ENCODE results near the gene RBM10. TPM values are rescaled to one million over a fixed set of nuclear protein-coding genes. Genes with fewer than 3 reads are reported as not detected.

Gene RBM10
- total RNA-seq, 1 experiment from 2014 or later = 47.2 TPM

DNA sequence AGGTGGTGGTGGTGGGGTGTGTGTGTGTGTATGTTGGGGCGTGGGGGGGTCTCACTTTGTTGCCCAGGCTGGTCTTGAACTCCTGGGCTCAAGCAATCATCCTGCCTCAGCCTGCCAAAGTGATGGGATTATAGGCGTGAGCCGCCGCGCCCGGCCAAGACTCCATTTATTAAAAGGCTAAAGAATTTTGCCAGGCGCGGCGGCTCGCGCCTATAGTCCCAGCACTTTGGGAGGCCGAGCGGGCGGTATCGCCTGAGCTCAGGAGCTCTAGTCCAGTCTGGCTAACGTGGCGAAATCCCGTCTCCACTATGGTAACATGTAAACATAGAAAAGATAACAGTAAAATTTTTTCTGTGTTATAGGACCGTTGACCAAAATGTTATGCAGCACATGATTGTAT, 44.9 kb downstream of the RBM10 start:
- Mint-ChIP-seq H3K4me3 (ENCODE audit: low read depth, unreplicated experiment) (no peak overlapping the region), H3K27me3 (ENCODE audit: unreplicated experiment) (no peaks in the 10 kb centered on the region), H3K4me1 (ENCODE audit: low read depth, unreplicated experiment) (no peaks in the 10 kb centered on the region), H3K27ac (ENCODE audit: unreplicated experiment) (no peak overlapping the region), H3K36me3 (ENCODE audit: insufficient read depth, unreplicated experiment) (peaks cover 41% of the 10 kb centered on the region), H3K9me3 (ENCODE audit: low read depth, unreplicated experiment) (no peaks in the 10 kb centered on the region)
- CTCF ChIA-PET = interaction anchor here (1.5 kb wide), 1 partner anchor 333 kb away, joined by 5 read pairs; no protein-coding TSS in a partner anchor
- TF ChIP-seq, protein P1, sequence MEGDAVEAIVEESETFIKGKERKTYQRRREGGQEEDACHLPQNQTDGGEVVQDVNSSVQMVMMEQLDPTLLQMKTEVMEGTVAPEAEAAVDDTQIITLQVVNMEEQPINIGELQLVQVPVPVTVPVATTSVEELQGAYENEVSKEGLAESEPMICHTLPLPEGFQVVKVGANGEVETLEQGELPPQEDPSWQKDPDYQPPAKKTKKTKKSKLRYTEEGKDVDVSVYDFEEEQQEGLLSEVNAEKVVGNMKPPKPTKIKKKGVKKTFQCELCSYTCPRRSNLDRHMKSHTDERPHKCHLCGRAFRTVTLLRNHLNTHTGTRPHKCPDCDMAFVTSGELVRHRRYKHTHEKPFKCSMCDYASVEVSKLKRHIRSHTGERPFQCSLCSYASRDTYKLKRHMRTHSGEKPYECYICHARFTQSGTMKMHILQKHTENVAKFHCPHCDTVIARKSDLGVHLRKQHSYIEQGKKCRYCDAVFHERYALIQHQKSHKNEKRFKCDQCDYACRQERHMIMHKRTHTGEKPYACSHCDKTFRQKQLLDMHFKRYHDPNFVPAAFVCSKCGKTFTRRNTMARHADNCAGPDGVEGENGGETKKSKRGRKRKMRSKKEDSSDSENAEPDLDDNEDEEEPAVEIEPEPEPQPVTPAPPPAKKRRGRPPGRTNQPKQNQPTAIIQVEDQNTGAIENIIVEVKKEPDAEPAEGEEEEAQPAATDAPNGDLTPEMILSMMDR (IDR thresholded peaks at IDR 0.05; ENCODE audit: unreplicated experiment) = no peak
- no TSS peak for BruUV-seq (replicated peaks)
- intact Hi-C loops (cut with micrococcal nuclease; ENCODE audit: unreplicated experiment) = loop anchor here (5.0 to 10.0 kb wide), 2 partner anchors 292 to 835 kb away; partner anchors contain the start of gene ZNF41
- DNase-seq = no peak

DNA sequence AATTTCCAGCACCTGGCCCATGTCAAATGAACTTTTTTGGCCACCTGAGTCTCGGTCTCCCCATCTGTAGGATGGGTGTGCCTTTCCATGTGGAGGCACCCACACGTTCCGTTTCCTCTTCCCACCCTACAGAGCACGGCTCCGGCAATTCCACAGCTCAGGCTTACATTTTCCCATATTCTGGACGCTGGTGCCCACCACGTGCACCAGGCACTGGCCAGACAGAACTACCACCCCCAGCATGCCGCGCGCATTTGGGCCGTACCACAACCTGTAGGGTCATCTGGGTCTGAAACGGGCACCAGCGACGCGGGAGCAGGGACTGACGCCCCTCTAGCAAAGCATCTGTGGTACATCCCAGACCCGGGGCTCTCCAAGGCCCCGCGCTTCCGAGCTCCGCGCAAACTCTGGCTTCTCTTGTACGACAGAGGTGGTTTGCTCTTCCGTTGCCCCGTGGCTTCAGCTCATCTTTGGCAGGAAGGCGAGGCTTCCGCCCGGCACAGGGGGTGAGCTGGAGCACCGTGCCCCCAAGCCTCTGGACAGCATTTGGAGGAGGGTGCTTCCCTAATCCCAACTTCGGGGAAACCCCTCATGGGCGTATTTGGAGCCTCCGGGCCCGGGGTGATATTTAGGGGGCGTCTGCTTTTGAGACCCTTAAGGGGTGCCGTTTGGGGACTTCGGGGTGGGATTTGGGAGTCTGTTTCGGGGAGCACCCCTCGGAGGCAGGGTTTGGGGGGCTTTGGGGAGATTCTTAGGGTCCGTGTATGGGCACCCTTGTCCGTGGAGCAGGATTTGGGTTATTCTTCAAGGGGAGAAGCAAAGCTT, 45.6 kb downstream of the RBM10 start:
- H3K27me3 Mint-ChIP-seq (ENCODE audit: unreplicated experiment) = no peaks in the 10 kb centered on the region

DNA sequence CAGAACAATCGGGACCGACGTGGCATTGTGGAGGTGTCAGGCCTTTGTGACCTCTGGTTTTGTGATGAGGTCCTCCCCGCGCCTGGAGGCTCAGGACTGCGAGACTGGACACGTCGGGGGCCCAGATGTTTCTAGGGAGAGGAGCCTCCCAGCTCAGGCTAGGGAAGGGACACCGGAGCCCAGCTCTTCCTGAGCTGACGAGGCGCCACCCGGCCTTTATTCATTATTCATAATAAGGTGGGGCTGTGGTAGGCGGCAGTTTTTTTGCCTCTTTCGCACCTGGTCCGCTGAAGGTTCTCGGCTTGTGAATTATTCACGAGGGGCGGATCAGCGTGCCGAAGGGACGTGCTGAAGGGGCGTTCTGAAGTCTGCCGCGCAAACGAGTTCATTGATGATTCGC, 46.3 kb downstream of the RBM10 start:
- Mint-ChIP-seq H3K4me3 (ENCODE audit: low read depth, unreplicated experiment) (peak overlapping the region; percentile 89), H3K4me1 (ENCODE audit: low read depth, unreplicated experiment) (peaks cover 11% of the 10 kb centered on the region), H3K36me3 (ENCODE audit: insufficient read depth, unreplicated experiment) (peaks cover 47% of the 10 kb centered on the region), H3K27me3 (ENCODE audit: unreplicated experiment) (no peaks in the 10 kb centered on the region), H3K27ac (ENCODE audit: unreplicated experiment) (peak overlapping the region; percentile 56), H3K9me3 (ENCODE audit: low read depth, unreplicated experiment) (no peaks in the 10 kb centered on the region)
- DNase-seq = peak; percentile 30
- BruUV-seq (replicated peaks) = no TSS peak
- TF ChIP-seq, protein P1 (IDR thresholded peaks at IDR 0.05; ENCODE audit: unreplicated experiment) = no peak
- intact Hi-C loops (cut with micrococcal nuclease; ENCODE audit: unreplicated experiment) = loop anchor here (5.0 to 10.0 kb wide), 2 partner anchors 291 to 833 kb away; partner anchors contain the start of gene ZNF41
- CTCF ChIA-PET = interaction anchor here (0.6 to 1.5 kb wide), 4 partner anchors 121 to 332 kb away, joined by 3 to 5 read pairs (median 4); no protein-coding TSS in a partner anchor

More for the DNA sequence above, 45.6 kb downstream of the RBM10 start:
- intact Hi-C loops (cut with micrococcal nuclease; ENCODE audit: unreplicated experiment) = loop anchor here (5.0 to 10.0 kb wide), 2 partner anchors 292 to 834 kb away; partner anchors contain the start of gene ZNF41
- Mint-ChIP-seq H3K27ac (ENCODE audit: unreplicated experiment) (peak overlapping the region; percentile 56), H3K4me3 (ENCODE audit: low read depth, unreplicated experiment) (peak overlapping the region; percentile 89), H3K9me3 (ENCODE audit: low read depth, unreplicated experiment) (no peaks in the 10 kb centered on the region), H3K36me3 (ENCODE audit: insufficient read depth, unreplicated experiment) (peaks cover 47% of the 10 kb centered on the region), H3K4me1 (ENCODE audit: low read depth, unreplicated experiment) (peaks cover 5% of the 10 kb centered on the region)
- TF ChIP-seq, protein P1 (IDR thresholded peaks at IDR 0.05; ENCODE audit: unreplicated experiment) = no peak
- DNase-seq = peak; percentile 88
- no TSS peak for BruUV-seq (replicated peaks)
- CTCF ChIA-PET = interaction anchor here (0.6 to 1.5 kb wide), 4 partner anchors 121 to 332 kb away, joined by 3 to 5 read pairs (median 4); no protein-coding TSS in a partner anchor

DNA sequence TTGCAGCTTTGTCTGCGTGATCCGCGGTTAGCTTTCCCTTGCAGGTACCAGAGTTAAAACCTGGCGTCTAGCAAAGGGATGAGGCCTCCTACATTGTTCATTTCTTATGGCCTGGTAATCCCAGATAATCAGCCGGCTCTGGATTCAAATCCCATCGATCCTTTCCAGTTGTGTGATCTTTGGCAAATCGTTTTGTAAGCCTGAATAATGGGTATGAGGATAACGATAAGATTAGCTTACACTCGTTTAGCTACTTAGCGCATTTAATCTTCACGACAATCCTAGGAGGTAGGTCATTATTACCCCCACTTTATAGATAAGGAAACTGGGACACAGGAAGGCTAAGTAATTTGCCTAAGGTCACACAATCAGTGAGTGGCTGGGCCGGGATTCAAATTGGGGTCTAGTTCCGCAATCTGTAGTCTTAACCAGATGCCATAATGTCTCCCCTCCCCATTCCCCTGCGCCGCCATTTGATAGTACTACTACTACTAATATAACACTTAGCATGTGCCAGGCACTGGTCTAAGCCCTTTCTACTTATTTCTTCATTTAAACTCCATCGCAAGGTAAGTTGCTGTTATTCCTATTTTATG, 46.9 kb downstream of the RBM10 start:
- no peak overlapping the region for H3K27ac Mint-ChIP-seq (ENCODE audit: unreplicated experiment)
- TF ChIP-seq, protein P1 (IDR thresholded peaks at IDR 0.05; ENCODE audit: unreplicated experiment) = no peak
- no peaks in the 10 kb centered on the region for H3K27me3 Mint-ChIP-seq (ENCODE audit: unreplicated experiment)
- no peak for DNase-seq
- intact Hi-C loops (cut with micrococcal nuclease; ENCODE audit: unreplicated experiment) = loop anchor here (2.0 to 10.0 kb wide), 4 partner anchors 121 to 833 kb away; partner anchors contain the start of gene ZNF41
- peaks cover 17% of the 10 kb centered on the region for H3K4me1 Mint-ChIP-seq (ENCODE audit: low read depth, unreplicated experiment)
- CTCF ChIA-PET = interaction anchor here (1.4 kb wide), 1 partner anchor 120 kb away, joined by 5 read pairs; no protein-coding TSS in a partner anchor
- no peaks in the 10 kb centered on the region for H3K9me3 Mint-ChIP-seq (ENCODE audit: low read depth, unreplicated experiment)
- no TSS peak for BruUV-seq (replicated peaks)
- H3K36me3 Mint-ChIP-seq (ENCODE audit: insufficient read depth, unreplicated experiment) = peaks cover 52% of the 10 kb centered on the region
- H3K4me3 Mint-ChIP-seq (ENCODE audit: low read depth, unreplicated experiment) = peak overlapping the region; percentile 89

Data from Calu3 (cell line).